Neural progenitor cell (in vitro differentiated cells): ENCODE data around the gene TTC21A. TPM values are rescaled to one million over a fixed set of nuclear protein-coding genes. Genes with fewer than 3 reads are reported as not detected.

ENCODE experiments used
- DNase-seq: peaks from one replicate; pipeline ENCODE4 v3.0.0-alpha.2; 2016; ENCODE audit warnings: low spot score
- H2AFZ ChIP-seq: fragments of 200-600 bp; sonication (generic); replicated peaks from 2 replicates; pipeline ENCODE4 v1.6.1; 2016; ENCODE audit warnings: antibody characterized with exemption
- H3F3A ChIP-seq: fragments of 200-600 bp; sonication (generic); 2 replicates; pipeline ENCODE4 v1.6.1; 2016; ENCODE audit warnings: antibody characterized with exemption, low read depth
- H3K27ac ChIP-seq: fragments of 200-600 bp; sonication (generic); 2 replicates; pipeline ENCODE4 v1.5.1; 2016; ENCODE audit warnings: mild to moderate bottlenecking
- H3K27me3 ChIP-seq: fragments of 200-600 bp; sonication (generic); 2 replicates; pipeline ENCODE4 v1.6.1; 2016; ENCODE audit warnings: mild to moderate bottlenecking, moderate library complexity
- H3K36me3 ChIP-seq: fragments of 200-600 bp; sonication (generic); 2 replicates; pipeline ENCODE4 v1.5.1; 2016
- H3K4me1 ChIP-seq: fragments of 200-600 bp; sonication (generic); 2 replicates; pipeline ENCODE4 v1.6.1; 2016; ENCODE audit warnings: mixed run types
- H3K4me2 ChIP-seq: fragments of 200-600 bp; sonication (generic); 2 replicates; pipeline ENCODE4 v1.6.1; 2016
- H3K4me3 ChIP-seq: fragments of 200-600 bp; sonication (generic); 2 replicates; pipeline ENCODE4 v1.5.1; 2016
- H3K79me2 ChIP-seq: fragments of 200-600 bp; sonication (generic); 2 replicates; pipeline ENCODE4 v1.6.1; 2016; ENCODE audit warnings: low read depth
- H3K9ac ChIP-seq: fragments of 200-600 bp; sonication (generic); 2 replicates; pipeline ENCODE4 v1.6.1; 2016
- H3K9me3 ChIP-seq: fragments of 200-600 bp; sonication (generic); 2 replicates; pipeline ENCODE4 v1.5.1; 2016; ENCODE audit warnings: low read depth
- H4K20me1 ChIP-seq: fragments of 200-600 bp; sonication (generic); 2 replicates; pipeline ENCODE4 v1.6.1; 2016; ENCODE audit warnings: low read depth
- H3K27ac Mint-ChIP-seq: 3 replicates; pipeline ENCODE4 v1.8.0; 2021; ENCODE audit warnings: mixed read lengths
- H3K27me3 Mint-ChIP-seq: 2 replicates; pipeline ENCODE4 v1.8.0; 2022; ENCODE audit warnings: low read depth, mild to moderate bottlenecking, inconsistent platforms, moderate library complexity, mixed read lengths; ENCODE audit not compliant: insufficient read depth
- H3K36me3 Mint-ChIP-seq: 3 replicates; pipeline ENCODE4 v1.8.0; 2021; ENCODE audit warnings: mixed read lengths
- H3K4me1 Mint-ChIP-seq: 3 replicates; pipeline ENCODE4 v1.8.0; 2021; ENCODE audit warnings: mixed read lengths
- H3K4me3 Mint-ChIP-seq: 3 replicates; pipeline ENCODE4 v1.8.0; 2021; ENCODE audit warnings: mild to moderate bottlenecking, moderate library complexity, mixed read lengths
- H3K9me3 Mint-ChIP-seq: 3 replicates; pipeline ENCODE4 v1.8.0; 2020; ENCODE audit warnings: mixed read lengths
- CTCF ChIP-seq: fragments of 200-600 bp; sonication (generic); IDR thresholded peaks from 2 replicates; pipeline ENCODE4 v1.5.1; 2017; ENCODE audit warnings: antibody characterized with exemption, mild to moderate bottlenecking
- EZH2 ChIP-seq: fragments of 200-600 bp; sonication (generic); IDR thresholded peaks from 2 replicates; pipeline ENCODE4 v1.6.1; 2017; ENCODE audit warnings: antibody characterized with exemption, mild to moderate bottlenecking, moderate library complexity
- EZH2phosphoT487 ChIP-seq: fragments of 200-600 bp; sonication (generic); IDR thresholded peaks from 2 replicates; pipeline ENCODE4 v1.6.1; 2017; ENCODE audit warnings: antibody characterized with exemption
- total RNA-seq: library from RNA; depleted of rRNA; stranded (reverse); fragments of >200 nt; gene quantifications from 2 replicates; pipeline ENCODE4 v1.2.3, GENCODE V29; 2015; ENCODE audit warnings: low replicate concordance

Gene TTC21A
- total RNA-seq, 1 donor from 2014 or later, result 1.2 TPM

GRCh38 chr3:39180183-39180545, 72.7 kb downstream of the TTC21A start:
- H3K9me3 Mint-ChIP-seq, result no peaks in the 10 kb centered on the region
- H3K9me3 ChIP-seq, result no peaks in the 10 kb centered on the region
- H3K4me1 Mint-ChIP-seq, result peaks cover 54% of the 10 kb centered on the region
- no peak for DNase-seq
- no peaks in the 10 kb centered on the region for H3K79me2 ChIP-seq
- no peak overlapping the region for H3K9ac ChIP-seq
- H3K27me3 ChIP-seq, result peaks cover 17% of the 10 kb centered on the region
- H3F3A ChIP-seq, result peaks cover 31% of the 10 kb centered on the region
- peaks cover 9% of the 10 kb centered on the region for H3K27me3 Mint-ChIP-seq
- peak overlapping the region; percentile 62 for H3K4me3 ChIP-seq
- no peaks in the 10 kb centered on the region for H3K36me3 Mint-ChIP-seq
- TF ChIP-seq EZH2 (no peak), EZH2phosphoT487 (no peak), CTCF (no peak)
- peaks cover 23% of the 10 kb centered on the region for H3K4me1 ChIP-seq
- H3K27ac ChIP-seq, result no peak overlapping the region
- H3K4me2 ChIP-seq, result peak overlapping the region; percentile 94
- H2AFZ ChIP-seq, result peak overlapping the region; percentile 81
- H3K36me3 ChIP-seq, result no peaks in the 10 kb centered on the region
- no peaks in the 10 kb centered on the region for H4K20me1 ChIP-seq
- peak overlapping the region; percentile 85 for H3K4me3 Mint-ChIP-seq
- H3K27ac Mint-ChIP-seq, result peak overlapping the region; percentile 68

- H3K4me2 ChIP-seq, result peak overlapping the region; percentile 94
- Mint-ChIP-seq H3K27ac (peak overlapping the region; percentile 68), H3K4me1 (peaks cover 54% of the 10 kb centered on the region)
These were observed 73.3 kb downstream of the TTC21A start for GRCh38 chr3:39180546-39181346.

GRCh38 chr3:39181408-39182335, 74.2 kb downstream of the TTC21A start:
- DNase-seq, result no peak
- Histone ChIP-seq H3K4me1 (peaks cover 23% of the 10 kb centered on the region), H3K36me3 (no peaks in the 10 kb centered on the region), H3K27ac (no peak overlapping the region), H3K79me2 (no peaks in the 10 kb centered on the region), H4K20me1 (no peaks in the 10 kb centered on the region), H3F3A (peaks cover 31% of the 10 kb centered on the region), H3K4me3 (peak overlapping the region; percentile 62), H3K9ac (no peak overlapping the region), H3K4me2 (peak overlapping the region; percentile 94), H3K9me3 (no peaks in the 10 kb centered on the region), H2AFZ (no peak overlapping the region), H3K27me3 (peaks cover 17% of the 10 kb centered on the region)
- peaks cover 46% of the 10 kb centered on the region for H3K4me1 Mint-ChIP-seq
- H3K27me3 Mint-ChIP-seq, result peaks cover 9% of the 10 kb centered on the region
- TF ChIP-seq CTCF (no peak), EZH2phosphoT487 (no peak)
- H3K36me3 Mint-ChIP-seq, result no peaks in the 10 kb centered on the region
- no peaks in the 10 kb centered on the region for H3K9me3 Mint-ChIP-seq
- H3K4me3 Mint-ChIP-seq, result peak overlapping the region; percentile 72
- H3K27ac Mint-ChIP-seq, result no peak overlapping the region

More at GRCh38 chr3:39180546-39181346, 73.3 kb downstream of the TTC21A start:
- Mint-ChIP-seq H3K36me3 (no peaks in the 10 kb centered on the region), H3K4me3 (peak overlapping the region; percentile 85), H3K27me3 (peaks cover 9% of the 10 kb centered on the region), H3K9me3 (no peaks in the 10 kb centered on the region)
- Histone ChIP-seq H3F3A (peaks cover 31% of the 10 kb centered on the region), H4K20me1 (no peaks in the 10 kb centered on the region), H3K4me3 (peak overlapping the region; percentile 62), H3K36me3 (no peaks in the 10 kb centered on the region), H3K9ac (no peak overlapping the region), H3K9me3 (no peaks in the 10 kb centered on the region), H3K4me1 (peaks cover 23% of the 10 kb centered on the region), H3K79me2 (no peaks in the 10 kb centered on the region), H3K27me3 (peaks cover 17% of the 10 kb centered on the region), H3K27ac (no peak overlapping the region), H2AFZ (peak overlapping the region; percentile 81)
- TF ChIP-seq EZH2phosphoT487, result no peak
- TF ChIP-seq EZH2, result no peak
- TF ChIP-seq CTCF, result no peak
- peak; percentile 97 for DNase-seq
